Measurements from ENCODE around the gene INSYN2B.

The INSYN2B gene

GRCh38 chr5:169933127-169933526 lies 47.2 kb downstream of the INSYN2B start:
- DNase-seq (ENCODE audit: low spot score) = no peak

- DNase-seq (ENCODE audit: low spot score) = no peak
These were observed 56.3 kb downstream of the INSYN2B start for GRCh38 chr5:169923988-169924387.

- DNase-seq (ENCODE audit: low spot score) = no peak
These were observed 57.8 kb downstream of the INSYN2B start for GRCh38 chr5:169922474-169922873.

- no peak for DNase-seq (ENCODE audit: low spot score)
These were observed 58.3 kb downstream of the INSYN2B start for GRCh38 chr5:169921949-169922348.

- no peak for DNase-seq (ENCODE audit: low spot score)
These were observed 58.9 kb downstream of the INSYN2B start for GRCh38 chr5:169921384-169921783.

GRCh38 chr5:169920474-169920873 lies 59.8 kb downstream of the INSYN2B start:
- no peak for DNase-seq (ENCODE audit: low spot score)

- no peak for DNase-seq (ENCODE audit: low spot score)
These were observed 62.1 kb downstream of the INSYN2B start for GRCh38 chr5:169918228-169918627.

GRCh38 chr5:169917500-169917899 lies 62.8 kb downstream of the INSYN2B start:
- DNase-seq (ENCODE audit: low spot score) = no peak

- DNase-seq (ENCODE audit: low spot score) = no peak
These were observed 65.5 kb downstream of the INSYN2B start for GRCh38 chr5:169914766-169915165.

- DNase-seq (ENCODE audit: low spot score) = no peak
These were observed 66.8 kb downstream of the INSYN2B start for GRCh38 chr5:169913479-169913878.

GRCh38 chr5:169911448-169912212 lies 68.7 kb downstream of the INSYN2B start:
- DNase-seq (ENCODE audit: low spot score) = no peak

- no peak for DNase-seq (ENCODE audit: low spot score)
These were observed 69.9 kb downstream of the INSYN2B start for GRCh38 chr5:169910393-169910792.

- no peak for DNase-seq (ENCODE audit: low spot score)
These were observed 70.3 kb downstream of the INSYN2B start for GRCh38 chr5:169909945-169910344.

- DNase-seq (ENCODE audit: low spot score) = no peak
These were observed 71.4 kb downstream of the INSYN2B start for GRCh38 chr5:169908864-169909263.

- no peak for DNase-seq (ENCODE audit: low spot score)
These were observed 73.3 kb downstream of the INSYN2B start for GRCh38 chr5:169906745-169907649.

- no peak for DNase-seq (ENCODE audit: low spot score)
These were observed 75.3 kb downstream of the INSYN2B start for GRCh38 chr5:169905017-169905416.

GRCh38 chr5:169904508-169904907 lies 75.8 kb downstream of the INSYN2B start:
- no peak for DNase-seq (ENCODE audit: low spot score)

GRCh38 chr5:169904059-169904458 lies 76.2 kb downstream of the INSYN2B start:
- DNase-seq (ENCODE audit: low spot score) = no peak

GRCh38 chr5:169901896-169902295 lies 78.4 kb downstream of the INSYN2B start:
- no peak for DNase-seq (ENCODE audit: low spot score)

GRCh38 chr5:169897481-169897880 lies 82.8 kb downstream of the INSYN2B start:
- DNase-seq (ENCODE audit: low spot score) = no peak

GRCh38 chr5:169895926-169896325 lies 84.4 kb downstream of the INSYN2B start:
- no peak for DNase-seq (ENCODE audit: low spot score)

- no peak for DNase-seq (ENCODE audit: low spot score)
These were observed 86.7 kb downstream of the INSYN2B start for GRCh38 chr5:169893571-169893970.

- no peak for DNase-seq (ENCODE audit: low spot score)
These were observed 87.3 kb downstream of the INSYN2B start for GRCh38 chr5:169893010-169893409.

Data from D341Med (cell line).